DND-41 (cell line): ENCODE results near the gene SSX4B.
"Not testable (repeated sequence)": the region's sequence is repeated elsewhere in the genome, so short reads cannot be mapped to it uniquely, and the experiment has no call there.

Source experiments
- ATAC-seq: fragments of 200-7000 bp; cut with Tn5 transposase; 3 replicates; pipeline ENCODE4 v1.9.1; 2021; ENCODE audit warnings: low read depth; ENCODE audit not compliant: insufficient read depth
- DNase-seq: peaks from one replicate; pipeline ENCODE4 v3.0.0-alpha.2; 2020
- H2AFZ ChIP-seq: 2 replicates; pipeline ENCODE4 v1.6.0; 2012; ENCODE audit warnings: low read depth, low read length
- H3K27ac ChIP-seq: 2 replicates; pipeline ENCODE4 v1.5.1; 2012; ENCODE audit warnings: low read length, inconsistent platforms
- H3K27me3 ChIP-seq: fragments of 200-600 bp; sonication (generic); 2 replicates; pipeline ENCODE4 v1.6.0; 2012; ENCODE audit warnings: low read length, mild to moderate bottlenecking, inconsistent platforms; ENCODE audit not compliant: insufficient read depth, poor library complexity
- H3K36me3 ChIP-seq: 2 replicates; pipeline ENCODE4 v1.5.1; 2012; ENCODE audit warnings: low read length, inconsistent platforms; ENCODE audit not compliant: insufficient read depth
- H3K4me1 ChIP-seq: 2 replicates; pipeline ENCODE4 v1.5.1; 2012; ENCODE audit warnings: mild to moderate bottlenecking, low read length; ENCODE audit not compliant: insufficient read depth
- H3K4me2 ChIP-seq: 2 replicates; pipeline ENCODE4 v1.6.0; 2012; ENCODE audit warnings: mild to moderate bottlenecking, moderate library complexity, low read length, inconsistent platforms; ENCODE audit not compliant: insufficient read depth
- H3K4me3 ChIP-seq, 2 experiments: fragments of 200-600 bp in 1 of 2; shearing (Covaris generic) in 1 of 2; 2 replicates each; pipeline ENCODE4 v1.5.1; 2012 to 2016; ENCODE audit warnings: inconsistent platforms in 2 of 2, low read length in 2 of 2, mild to moderate bottlenecking in 2 of 2, low read depth in 1 of 2, moderate library complexity in 1 of 2
- H3K79me2 ChIP-seq: 2 replicates; pipeline ENCODE4 v1.6.0; 2012; ENCODE audit warnings: low read length, inconsistent platforms; ENCODE audit not compliant: insufficient read depth
- H3K9ac ChIP-seq: 2 replicates; pipeline ENCODE4 v1.6.0; 2012; ENCODE audit warnings: low read depth, mild to moderate bottlenecking, inconsistent platforms, low read length, moderate library complexity
- H3K9me3 ChIP-seq: 2 replicates; pipeline ENCODE4 v1.5.1; 2012; ENCODE audit warnings: low read length, moderate library complexity, mild to moderate bottlenecking, inconsistent platforms; ENCODE audit not compliant: insufficient read depth, severe bottlenecking
- H4K20me1 ChIP-seq: 2 replicates; pipeline ENCODE4 v1.6.0; 2012; ENCODE audit warnings: low read length; ENCODE audit not compliant: insufficient read depth
- EZH2 ChIP-seq: IDR thresholded peaks from 3 replicates; pipeline ENCODE4 v1.6.1; 2012; ENCODE audit warnings: borderline replicate concordance, low read depth, mild to moderate bottlenecking, moderate library complexity, low read length, inconsistent platforms; ENCODE audit not compliant: severe bottlenecking
- TF ChIP-seq, protein P1 (sequence below): IDR thresholded peaks from 2 replicates; pipeline ENCODE4 v1.5.1; 2012; ENCODE audit warnings: borderline replicate concordance, low read length, moderate library complexity, mild to moderate bottlenecking; ENCODE audit not compliant: poor library complexity, severe bottlenecking; ENCODE audit errors: extremely low read depth

SSX4B gene

DNA sequence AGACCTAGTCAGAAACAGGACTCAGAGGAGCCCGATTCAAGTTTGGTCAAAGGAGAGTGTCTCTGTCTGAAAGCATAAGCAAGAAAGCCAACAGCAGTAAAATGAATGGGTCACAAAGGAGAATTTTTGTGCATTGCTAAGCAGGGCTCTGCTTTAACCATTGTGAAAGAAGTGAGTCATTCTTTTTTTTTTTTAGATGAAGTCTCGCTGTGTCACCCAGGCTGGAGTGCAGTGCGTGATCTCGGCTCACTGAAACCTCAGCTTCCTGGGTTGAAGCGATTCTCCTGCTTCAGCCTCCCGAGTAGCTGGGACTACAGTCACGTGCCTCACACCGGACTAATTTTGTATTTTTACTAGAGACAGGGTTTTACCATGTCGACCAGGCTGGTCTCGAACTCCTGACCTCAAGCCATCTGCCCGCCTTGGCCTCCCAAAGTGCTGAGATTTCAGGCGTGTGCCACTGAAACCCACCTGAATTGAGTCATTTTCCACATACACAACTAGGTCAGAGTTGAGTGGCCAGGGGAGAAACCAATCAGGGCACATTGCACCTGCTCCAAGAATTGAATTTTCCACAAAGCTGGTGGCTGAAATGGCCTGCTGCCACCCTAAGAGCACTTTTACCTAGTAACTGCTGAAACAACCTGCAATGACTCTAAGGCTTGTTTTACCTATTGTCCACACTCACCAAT lies 43.9 kb downstream of the SSX4B start:
- H3K4me3 ChIP-seq, H3K4me2 ChIP-seq, H3K79me2 ChIP-seq, H2AFZ ChIP-seq, H3K27me3 ChIP-seq, DNase-seq, H3K9ac ChIP-seq, H3K4me1 ChIP-seq, H3K36me3 ChIP-seq, H3K27ac ChIP-seq, H4K20me1 ChIP-seq, H3K9me3 ChIP-seq: not testable (repeated sequence)
- ATAC-seq, result peak; percentile 69

GRCh38 chrX:48359281-48359680 lies 52.5 kb downstream of the SSX4B start:
- H3K4me1 ChIP-seq, DNase-seq, H3K4me2 ChIP-seq, H3K9ac ChIP-seq, ATAC-seq, H3K36me3 ChIP-seq, H4K20me1 ChIP-seq, H3K4me3 ChIP-seq, H3K27me3 ChIP-seq, H3K27ac ChIP-seq, H3K79me2 ChIP-seq, H3K9me3 ChIP-seq, H2AFZ ChIP-seq: not testable (repeated sequence)

GRCh38 chrX:48357681-48358080 lies 54.1 kb downstream of the SSX4B start:
- Histone ChIP-seq H4K20me1 (no peaks in the 10 kb centered on the region), H3K9me3 (no peaks in the 10 kb centered on the region), H3K4me3 (no peak overlapping the region), H3K27me3 (no peaks in the 10 kb centered on the region), H3K9ac (no peak overlapping the region), H3K4me2 (no peak overlapping the region), H3K79me2 (no peaks in the 10 kb centered on the region), H3K4me1 (no peaks in the 10 kb centered on the region), H3K27ac (no peak overlapping the region), H2AFZ (no peak overlapping the region), H3K36me3 (no peaks in the 10 kb centered on the region)
- no peak for DNase-seq
- ATAC-seq, result no peak
- no peak for TF ChIP-seq EZH2
- TF ChIP-seq, protein P1, sequence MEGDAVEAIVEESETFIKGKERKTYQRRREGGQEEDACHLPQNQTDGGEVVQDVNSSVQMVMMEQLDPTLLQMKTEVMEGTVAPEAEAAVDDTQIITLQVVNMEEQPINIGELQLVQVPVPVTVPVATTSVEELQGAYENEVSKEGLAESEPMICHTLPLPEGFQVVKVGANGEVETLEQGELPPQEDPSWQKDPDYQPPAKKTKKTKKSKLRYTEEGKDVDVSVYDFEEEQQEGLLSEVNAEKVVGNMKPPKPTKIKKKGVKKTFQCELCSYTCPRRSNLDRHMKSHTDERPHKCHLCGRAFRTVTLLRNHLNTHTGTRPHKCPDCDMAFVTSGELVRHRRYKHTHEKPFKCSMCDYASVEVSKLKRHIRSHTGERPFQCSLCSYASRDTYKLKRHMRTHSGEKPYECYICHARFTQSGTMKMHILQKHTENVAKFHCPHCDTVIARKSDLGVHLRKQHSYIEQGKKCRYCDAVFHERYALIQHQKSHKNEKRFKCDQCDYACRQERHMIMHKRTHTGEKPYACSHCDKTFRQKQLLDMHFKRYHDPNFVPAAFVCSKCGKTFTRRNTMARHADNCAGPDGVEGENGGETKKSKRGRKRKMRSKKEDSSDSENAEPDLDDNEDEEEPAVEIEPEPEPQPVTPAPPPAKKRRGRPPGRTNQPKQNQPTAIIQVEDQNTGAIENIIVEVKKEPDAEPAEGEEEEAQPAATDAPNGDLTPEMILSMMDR, result no peak

DNA sequence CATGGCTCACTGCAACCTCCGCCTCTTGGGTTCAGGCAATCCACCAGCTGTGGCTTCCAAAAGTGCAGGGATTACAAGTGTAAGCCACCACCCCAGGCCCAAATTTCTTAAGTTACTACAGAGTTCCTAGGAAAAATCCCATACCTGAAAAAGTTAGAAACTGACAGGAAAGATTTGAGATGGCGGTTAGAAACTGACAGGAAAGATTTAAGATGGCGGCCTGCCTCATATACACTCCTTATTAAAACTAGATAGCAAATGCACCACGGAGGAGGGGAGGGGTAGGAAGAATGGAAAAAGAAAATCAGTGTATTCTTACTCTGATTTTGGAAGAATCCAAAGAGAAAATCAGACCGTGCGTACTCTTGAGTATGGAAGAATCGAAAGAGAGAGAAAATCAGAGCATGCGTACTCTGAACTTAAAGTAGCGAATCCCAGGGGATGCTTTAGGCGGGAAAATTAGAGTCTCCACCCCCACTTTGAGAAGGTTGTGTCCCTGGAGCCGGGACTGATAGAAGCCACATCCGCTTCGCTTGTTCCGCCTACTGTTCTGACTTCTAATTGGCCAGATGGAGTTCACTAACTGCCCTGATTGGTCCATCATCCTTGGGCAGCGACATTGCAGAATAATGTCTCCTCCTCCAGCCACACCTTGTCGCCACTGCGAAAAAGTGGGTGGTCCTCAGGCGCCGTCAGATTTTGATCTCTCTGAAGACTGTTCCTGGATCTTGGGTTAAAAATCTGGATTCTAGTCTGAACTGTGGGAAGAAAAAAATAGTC lies 55.3 kb downstream of the SSX4B start, which contains the start of gene SSX3:
Gene SSX3 (minus strand): TSS at position 389 of the 780 bp plus-strand sequence. CDS start 1,454 bp downstream, outside the sequence.
- DNase-seq, H3K4me2 ChIP-seq, H3K9me3 ChIP-seq, H3K9ac ChIP-seq, H2AFZ ChIP-seq, H4K20me1 ChIP-seq, ATAC-seq, H3K4me1 ChIP-seq, H3K4me3 ChIP-seq, H3K27me3 ChIP-seq, H3K27ac ChIP-seq, H3K79me2 ChIP-seq, H3K36me3 ChIP-seq: not testable (repeated sequence)
